ENCODE data around the gene MED13. TPM values are rescaled to one million over a fixed set of nuclear protein-coding genes. Genes with fewer than 3 reads are reported as not detected.
A peak's percentile ranks its signal among the peaks of the same experiment; 100 is the strongest.

Gene MED13
- 40.0 TPM for total RNA-seq (ENCODE audit: insufficient read depth, low replicate concordance)

- peak; percentile 58 for DNase-seq (ENCODE audit: low spot score)
Measured at GRCh38 chr17:62064791-62065563, at the start of gene MED13. Gene MED13, minus strand, starts transcription at chr17:62065278. Its CDS starts 73 bp downstream, at chr17:62065205.

- no peak for DNase-seq (ENCODE audit: low spot score)
Measured at GRCh38 chr17:62112229-62112628, 47.2 kb upstream of the MED13 start.

DNA sequence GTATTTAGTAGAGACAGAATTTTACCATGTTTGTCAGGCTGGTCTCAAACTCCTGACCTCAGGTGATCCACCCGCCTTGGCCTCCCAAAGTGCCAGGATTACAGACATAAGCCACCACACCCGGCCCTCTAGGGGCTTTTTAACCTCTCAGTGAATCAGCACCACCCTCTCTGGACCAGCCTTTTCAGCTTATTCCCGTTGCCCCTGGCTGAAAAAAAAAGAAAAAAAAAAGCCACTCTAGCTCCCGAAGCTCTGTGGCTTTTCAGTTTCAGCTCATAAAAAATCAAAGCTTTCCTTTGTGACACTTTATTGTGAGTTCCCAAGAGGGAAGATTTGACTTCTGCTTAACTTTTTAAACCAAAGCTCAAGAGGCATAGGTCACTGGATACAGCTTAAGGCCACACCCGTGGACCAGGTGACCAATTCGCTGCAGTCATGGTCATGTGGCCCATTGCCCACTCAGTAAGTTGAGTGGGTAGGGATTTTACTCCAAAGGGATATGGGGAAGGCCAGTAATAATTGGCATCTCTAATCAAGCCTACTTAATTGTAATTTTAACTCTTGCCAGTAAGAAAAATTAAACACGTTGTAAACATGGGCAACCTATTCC is 46.6 kb upstream of the MED13 start:
- DNase-seq (ENCODE audit: low spot score), result no peak

GRCh38 chr17:62110923-62111484 is 45.9 kb upstream of the MED13 start:
- DNase-seq (ENCODE audit: low spot score), result no peak

GRCh38 chr17:62109924-62110323 is 44.8 kb upstream of the MED13 start:
- DNase-seq (ENCODE audit: low spot score), result no peak

DNA sequence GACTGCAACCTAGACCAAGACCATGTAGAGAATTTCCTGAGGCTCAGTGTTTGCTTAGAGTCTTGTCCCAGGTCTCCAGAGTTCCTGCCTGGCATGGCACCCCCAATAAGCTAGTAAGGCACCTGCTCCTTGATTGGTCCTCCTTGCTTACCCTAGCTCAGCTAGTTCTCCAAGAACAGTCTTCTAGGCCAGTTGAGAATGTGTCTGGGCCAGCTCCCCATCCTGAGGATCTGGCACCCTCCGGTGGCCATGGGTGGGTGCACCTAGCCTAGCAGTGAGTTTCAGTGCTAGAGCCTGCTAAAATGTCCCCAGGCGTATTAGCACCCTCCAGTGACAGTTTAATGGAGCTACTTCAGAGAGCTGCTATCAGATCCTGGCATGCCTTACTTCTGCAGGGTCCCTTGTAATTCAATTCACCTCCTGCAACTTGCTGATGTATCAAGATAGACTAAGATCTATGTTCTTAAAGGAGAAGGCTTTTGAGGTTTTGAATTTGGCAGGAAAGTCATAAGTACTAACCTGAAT is 44.4 kb upstream of the MED13 start:
- DNase-seq (ENCODE audit: low spot score), result no peak

DNA sequence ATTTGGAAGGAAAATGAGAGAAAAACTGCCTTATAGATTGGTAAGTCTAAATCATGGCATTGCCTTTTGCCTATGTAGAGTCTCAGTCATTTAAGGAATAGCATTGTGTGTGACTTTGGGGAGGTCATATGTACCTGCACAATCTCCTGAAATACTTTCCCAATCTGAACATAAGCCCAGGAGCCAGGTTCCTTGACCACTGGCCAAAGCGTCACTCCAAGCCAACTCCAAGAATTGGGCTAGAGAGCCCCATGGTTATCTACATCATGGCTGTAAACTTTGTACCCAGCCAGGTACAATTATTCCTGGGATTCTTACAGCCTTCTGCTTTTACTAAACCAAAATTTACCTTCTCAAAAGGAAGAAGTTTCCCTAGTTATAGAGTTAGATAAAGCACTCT is 40.8 kb upstream of the MED13 start:
- DNase-seq (ENCODE audit: low spot score), result no peak

- DNase-seq (ENCODE audit: low spot score), result no peak
Measured at GRCh38 chr17:62105357-62105756, 40.3 kb upstream of the MED13 start.

- DNase-seq (ENCODE audit: low spot score), result no peak
Measured at GRCh38 chr17:62101515-62101914, 36.4 kb upstream of the MED13 start.

- no peak for DNase-seq (ENCODE audit: low spot score)
Measured at GRCh38 chr17:62101090-62101489, 36.0 kb upstream of the MED13 start.

GRCh38 chr17:62100055-62100454 is 35.0 kb upstream of the MED13 start:
- DNase-seq (ENCODE audit: low spot score), result no peak

- no peak for DNase-seq (ENCODE audit: low spot score)
Measured at GRCh38 chr17:62099532-62099931, 34.5 kb upstream of the MED13 start.

- DNase-seq (ENCODE audit: low spot score), result no peak
Measured at GRCh38 chr17:62098623-62099231, 33.6 kb upstream of the MED13 start.

GRCh38 chr17:62096401-62096670 is 31.3 kb upstream of the MED13 start:
- DNase-seq (ENCODE audit: low spot score), result no peak

GRCh38 chr17:62094175-62094574 is 29.1 kb upstream of the MED13 start:
- DNase-seq (ENCODE audit: low spot score), result no peak

DNA sequence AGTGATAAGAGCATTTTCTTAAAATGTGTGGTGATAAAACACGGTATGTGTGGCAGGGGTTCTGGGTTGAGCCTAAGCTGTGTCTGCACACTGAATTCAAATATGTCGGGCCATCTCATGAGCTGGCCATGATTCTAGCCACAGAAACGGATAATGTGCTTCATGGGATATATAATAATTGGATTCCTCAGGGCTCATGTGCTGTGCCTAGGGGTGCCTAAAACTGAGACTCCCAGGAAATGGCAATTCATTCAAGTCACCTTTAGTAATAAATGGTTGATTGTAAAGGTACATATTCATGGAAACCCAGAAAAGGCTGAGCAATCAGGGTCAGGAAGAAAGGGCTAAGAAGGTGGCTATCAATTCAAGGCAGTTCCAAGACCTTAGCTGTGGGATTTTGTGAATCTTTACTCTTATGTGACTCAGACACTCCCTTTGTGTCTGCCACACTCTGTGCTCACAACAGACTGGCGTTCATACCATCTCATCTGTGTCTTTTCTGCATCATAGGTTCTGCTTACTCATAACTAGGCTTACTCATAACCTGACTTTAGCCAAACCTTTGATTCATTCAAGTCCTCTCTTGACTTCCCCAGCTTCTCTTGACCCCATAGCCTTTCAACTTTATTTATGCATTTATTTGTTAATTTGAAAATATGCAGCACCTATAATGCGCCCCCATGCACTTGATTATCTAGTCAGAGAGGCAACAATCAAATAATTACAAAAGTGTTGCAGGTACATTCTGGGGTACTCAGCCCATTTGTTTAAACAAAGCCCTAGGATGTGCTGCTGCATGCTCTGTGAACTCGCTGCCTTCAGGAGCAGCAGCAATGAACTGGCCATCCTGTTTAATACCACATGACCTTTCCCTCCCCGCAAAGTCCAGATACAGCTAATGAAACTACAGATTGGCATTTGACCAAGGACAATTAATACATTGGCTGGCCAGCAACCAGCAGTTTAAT is 28.4 kb upstream of the MED13 start:
- DNase-seq (ENCODE audit: low spot score), result peak; percentile 4

DNA sequence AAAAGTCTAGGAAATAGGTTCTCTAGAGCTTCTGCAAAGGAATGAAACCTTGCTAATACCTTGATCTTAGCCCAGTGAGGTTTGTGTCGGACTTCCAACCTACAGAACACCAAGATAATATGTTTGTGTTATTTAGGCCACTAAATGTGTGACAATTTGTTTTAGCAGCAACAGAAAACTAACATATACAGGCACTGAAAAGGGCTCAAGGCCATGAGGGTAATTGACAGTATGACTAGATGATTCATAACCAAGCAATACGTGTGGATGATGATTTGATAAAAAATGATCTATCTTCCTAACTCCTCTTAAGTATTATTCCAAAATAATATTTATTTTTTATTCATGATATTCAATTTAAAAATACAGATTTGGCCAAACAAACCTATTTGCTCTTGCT is 27.7 kb upstream of the MED13 start:
- DNase-seq (ENCODE audit: low spot score), result no peak

- no peak for DNase-seq (ENCODE audit: low spot score)
Measured at GRCh38 chr17:62091804-62092203, 26.7 kb upstream of the MED13 start.

- DNase-seq (ENCODE audit: low spot score), result no peak
Measured at GRCh38 chr17:62090868-62091267, 25.8 kb upstream of the MED13 start.

DNA sequence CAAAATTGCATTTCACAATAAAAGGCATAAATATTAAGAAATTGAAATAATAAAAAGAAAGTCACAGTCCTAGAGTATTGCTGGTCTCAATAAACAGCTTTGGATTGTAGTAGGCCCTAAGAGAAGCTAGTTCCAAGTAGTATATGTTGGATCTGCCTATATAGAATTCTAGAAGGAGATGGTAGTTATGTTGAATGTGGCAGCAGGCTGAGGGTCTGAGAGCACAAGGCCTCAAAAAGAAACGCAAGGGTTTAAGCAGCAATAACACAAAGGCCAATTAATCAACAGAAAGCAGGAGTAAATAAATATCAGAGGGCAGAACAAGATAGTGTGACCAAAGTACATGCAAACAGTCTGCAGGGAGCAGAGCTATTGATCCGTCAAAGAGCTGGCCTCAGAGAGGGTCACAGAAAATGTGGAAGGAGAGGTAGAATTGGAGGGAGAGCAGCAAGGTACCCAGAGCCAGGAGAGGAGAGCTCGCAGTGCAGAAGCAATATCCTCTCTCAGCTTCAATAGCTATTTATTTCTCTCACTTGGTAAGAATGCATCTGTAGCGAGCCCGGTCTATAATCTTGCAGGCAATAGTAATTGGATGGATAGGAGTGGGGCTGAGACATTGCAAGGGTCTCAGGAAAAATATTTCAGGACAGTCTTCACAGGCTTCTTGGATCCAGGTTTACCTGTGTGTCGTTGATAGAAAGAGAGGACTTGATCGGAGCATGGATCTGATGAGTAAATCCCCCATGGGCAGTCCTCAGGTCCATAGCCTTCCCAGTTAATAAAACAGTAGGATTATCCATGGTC is 25.1 kb upstream of the MED13 start:
- no peak for DNase-seq (ENCODE audit: low spot score)

- DNase-seq (ENCODE audit: low spot score), result no peak
Measured at GRCh38 chr17:62089334-62089733, 24.3 kb upstream of the MED13 start.

All from umbilical cord (tissue), 2 donors.